ENCODE data around the gene ADCYAP1R1.

Gene ADCYAP1R1

GRCh38 chr7:31028006-31028405 lies 24.1 kb upstream of the ADCYAP1R1 start:
- intact Hi-C loops (cut with DNase I; ENCODE audit: low total_unique reads) = no loop called here
- H3K27ac ChIP-seq = no peak overlapping the region

GRCh38 chr7:31028417-31028992 lies 23.6 kb upstream of the ADCYAP1R1 start:
- no peaks in the 10 kb centered on the region for H3K36me3 ChIP-seq
- DNase-seq = no peak
- peaks cover 0 to 17% of the 10 kb centered on the region in 2 donors for H3K27me3 ChIP-seq
- H3K4me3 ChIP-seq = no peak overlapping the region
- no peak overlapping the region for H3K27ac ChIP-seq
- no peak for TF ChIP-seq CTCF (IDR thresholded peaks at IDR 0.05)
- no peaks in the 10 kb centered on the region for H3K4me1 ChIP-seq
- intact Hi-C loops (cut with DNase I; ENCODE audit: low total_unique reads) = no loop called here
- H3K9me3 ChIP-seq = no peaks in the 10 kb centered on the region

More at GRCh38 chr7:31028006-31028405, 24.1 kb upstream of the ADCYAP1R1 start:
- Histone ChIP-seq H3K36me3 (no peaks in the 10 kb centered on the region), H3K4me3 (no peak overlapping the region), H3K27me3 (peaks cover 0 to 17% of the 10 kb centered on the region in 2 donors), H3K4me1 (no peaks in the 10 kb centered on the region), H3K9me3 (no peaks in the 10 kb centered on the region)
- TF ChIP-seq CTCF (IDR thresholded peaks at IDR 0.05) = no peak
- no peak for DNase-seq

- Histone ChIP-seq H3K36me3 (no peaks in the 10 kb centered on the region), H3K4me1 (no peaks in the 10 kb centered on the region), H3K27ac (no peak overlapping the region), H3K4me3 (no peak overlapping the region), H3K9me3 (no peaks in the 10 kb centered on the region), H3K27me3 (peaks cover 0 to 17% of the 10 kb centered on the region in 2 donors)
- no peak for DNase-seq
- TF ChIP-seq CTCF (IDR thresholded peaks at IDR 0.05) = no peak
- intact Hi-C loops (cut with DNase I; ENCODE audit: low total_unique reads) = no loop called here
Measured at GRCh38 chr7:31029251-31030042, 22.7 kb upstream of the ADCYAP1R1 start.

GRCh38 chr7:31033674-31034300 lies 18.3 kb upstream of the ADCYAP1R1 start:
- Histone ChIP-seq H3K27ac (no peak overlapping the region), H3K4me3 (no peak overlapping the region), H3K4me1 (no peaks in the 10 kb centered on the region), H3K27me3 (peaks cover 0 to 5% of the 10 kb centered on the region in 2 donors), H3K36me3 (no peaks in the 10 kb centered on the region), H3K9me3 (no peaks in the 10 kb centered on the region)
- DNase-seq = no peak
- no peak for TF ChIP-seq CTCF (IDR thresholded peaks at IDR 0.05)
- intact Hi-C loops (cut with DNase I; ENCODE audit: low total_unique reads) = no loop called here

GRCh38 chr7:31036924-31037323 lies 15.2 kb upstream of the ADCYAP1R1 start:
- Histone ChIP-seq H3K36me3 (no peaks in the 10 kb centered on the region), H3K9me3 (no peaks in the 10 kb centered on the region), H3K27ac (no peak overlapping the region), H3K4me1 (no peaks in the 10 kb centered on the region), H3K4me3 (no peak overlapping the region), H3K27me3 (peaks cover 0 to 10% of the 10 kb centered on the region in 2 donors)
- no peak for DNase-seq
- no peak for TF ChIP-seq CTCF (IDR thresholded peaks at IDR 0.05)
- intact Hi-C loops (cut with DNase I; ENCODE audit: low total_unique reads) = no loop called here

Data from tibial artery (tissue), 4 donors.